HCT116 (cell line): Measurements from ENCODE around the gene GOLGA6L24. TPM values are rescaled to one million over a fixed set of nuclear protein-coding genes. Genes with fewer than 3 reads are reported as not detected.
"Not testable (repeated sequence)": the region's sequence is repeated elsewhere in the genome, so short reads cannot be mapped to it uniquely, and the experiment has no call there.

Source experiments
- ATAC-seq: fragments of 200-7000 bp; cut with Tn5 transposase; 2 replicates; pipeline ENCODE4 v1.9.1; 2020; ENCODE audit warnings: mild to moderate bottlenecking, moderate library complexity
- BruUV-seq: library from RNA; stranded (reverse); fragments of 400-500 nt; replicated peaks from 2 replicates; lab custom pipeline; 2021; lab: Mats Ljungman, UMichigan
- CTCF ChIA-PET: fragments of 300-600 bp; sonication (Branson Sonifier 250); formaldehyde crosslinking; loops from one replicate; lab custom pipeline; 2021; ENCODE audit warnings: antibody characterized with exemption; lab: Charles Lee
- POLR2A ChIA-PET: fragments of 300-600, 350-600 bp; sonication (Branson Sonifier 250); formaldehyde crosslinking; loops from one replicate; lab custom pipeline; 2021; ENCODE audit warnings: antibody characterized with exemption; lab: Charles Lee
- RAD21 ChIA-PET, 2 experiments: fragments of 300-600 bp; sonication (Branson Sonifier 250); formaldehyde crosslinking; loops; one replicate each; lab custom pipeline; 2023; ENCODE audit warnings: low total read pairs in 2 of 2; ENCODE audit not compliant: uncharacterized antibody in 2 of 2, unreplicated experiment in 2 of 2, low non-redundant PET in 1 of 2; lab: Charles Lee
- DNase-seq: peaks from one replicate; pipeline ENCODE4 v3.0.0-alpha.2; 2010; ENCODE audit warnings: low read depth, low spot score
- H2AFZ ChIP-seq: fragments of 200-600 bp; shearing (Covaris generic), sonication (generic); 2 replicates; pipeline ENCODE4 v1.6.1; 2017; ENCODE audit warnings: low read depth, mixed run types, mixed read lengths, antibody characterized with exemption, low read length; ENCODE audit not compliant: poor library complexity, severe bottlenecking
- H3K27ac ChIP-seq: 2 replicates; pipeline ENCODE4 v1.5.1; 2012; ENCODE audit warnings: low read depth, low read length
- H3K27me3 ChIP-seq: fragments of 200-600 bp; sonication (generic); 2 replicates; pipeline ENCODE4 v1.6.1; 2016; ENCODE audit warnings: mixed run types, low read length, mixed read lengths; ENCODE audit not compliant: insufficient read depth
- H3K36me3 ChIP-seq, 2 experiments: fragments of 200-500 bp in 1 of 2; fragments of 200-600 bp in 1 of 2; sonication (Bioruptor generic) in 1 of 2; sonication (generic) in 1 of 2; 2 replicates each; pipeline versions ENCODE4 v1.5.1 to v1.6.1; 2014 to 2016; ENCODE audit warnings: low read length in 2 of 2, inconsistent platforms in 1 of 2, mixed read lengths in 1 of 2, mixed run types in 1 of 2; ENCODE audit not compliant: insufficient read depth in 2 of 2, control insufficient read depth in 1 of 2
- H3K4me1 ChIP-seq, 2 experiments: fragments of 200-600 bp in 1 of 2; sonication (generic) in 1 of 2; 2 replicates each; pipeline versions ENCODE4 v1.5.1 to v1.6.1; 2012 to 2017; ENCODE audit warnings: low read length in 2 of 2, inconsistent platforms in 1 of 2, mild to moderate bottlenecking in 1 of 2, mixed read lengths in 1 of 2, mixed run types in 1 of 2, moderate library complexity in 1 of 2; ENCODE audit not compliant: insufficient read depth in 2 of 2, control insufficient read depth in 1 of 2
- H3K4me2 ChIP-seq: fragments of 200-600 bp; sonication (generic); 2 replicates; pipeline ENCODE4 v1.6.1; 2017; ENCODE audit warnings: mixed run types, low read length, mixed read lengths
- H3K4me3 ChIP-seq, 2 experiments: fragments of 200-600 bp in 1 of 2; sonication (generic) in 1 of 2; replicated peaks in 1 of 2; 2 replicates each; pipeline ENCODE4 v1.5.1; 2011 to 2016; ENCODE audit warnings: low read length in 2 of 2, control low read depth in 1 of 2, low read depth in 1 of 2, mild to moderate bottlenecking in 1 of 2, mixed read lengths in 1 of 2, mixed run types in 1 of 2
- H3K79me2 ChIP-seq: fragments of 200-600 bp; sonication (generic); 2 replicates; pipeline ENCODE4 v1.6.1; 2017; ENCODE audit warnings: mild to moderate bottlenecking, mixed run types, low read length, moderate library complexity, mixed read lengths; ENCODE audit not compliant: insufficient read depth
- H3K9ac ChIP-seq: fragments of 200-600 bp; sonication (generic); 2 replicates; pipeline ENCODE4 v1.6.1; 2016; ENCODE audit warnings: low read length, mixed read lengths
- H3K9me2 ChIP-seq: fragments of 200-600 bp; sonication (generic), shearing (Covaris generic); 2 replicates; pipeline ENCODE4 v1.6.1; 2017; ENCODE audit warnings: mixed run types, mild to moderate bottlenecking, moderate library complexity; ENCODE audit not compliant: insufficient read depth
- H3K9me3 ChIP-seq, 2 experiments: fragments of 200-500 bp in 1 of 2; fragments of 200-600 bp in 1 of 2; sonication (Bioruptor generic) in 1 of 2; sonication (generic) in 1 of 2; 2 replicates each; pipeline ENCODE4 v1.6.1; 2014 to 2017; ENCODE audit warnings: low read length in 2 of 2, mixed read lengths in 2 of 2, inconsistent platforms in 1 of 2, low read depth in 1 of 2, mild to moderate bottlenecking in 1 of 2, mixed run types in 1 of 2, moderate library complexity in 1 of 2; ENCODE audit not compliant: control insufficient read depth in 1 of 2, insufficient read depth in 1 of 2
- H4K20me1 ChIP-seq: fragments of 200-600 bp; sonication (generic), shearing (Covaris generic); 2 replicates; pipeline ENCODE4 v1.6.1; 2017; ENCODE audit warnings: mixed run types, mild to moderate bottlenecking, moderate library complexity; ENCODE audit not compliant: insufficient read depth
- intact Hi-C: fragments of 100-400 bp; cut with micrococcal nuclease; formaldehyde crosslinking; loops from 2 replicates; pipeline ENCODE4 v1.10.0; 2022
- total RNA-seq: library from RNA; stranded (reverse); gene quantifications from one replicate; pipeline ENCODE4 v1.2.1, GENCODE V29; 2021; ENCODE audit not compliant: unreplicated experiment

The GOLGA6L24 gene
- total RNA-seq, 1 experiment from 2014 or later = not detected

GRCh38 chr15:28316958-28317357 is 40.9 kb downstream of the GOLGA6L24 start:
- H3K36me3 ChIP-seq, H3K9me2 ChIP-seq, H3K4me1 ChIP-seq, RAD21 ChIA-PET, H3K9ac ChIP-seq, H3K4me2 ChIP-seq, DNase-seq, BruUV-seq, H4K20me1 ChIP-seq, H3K4me3 ChIP-seq, POLR2A ChIA-PET, ATAC-seq, intact Hi-C loops, CTCF ChIA-PET, H3K27ac ChIP-seq, H3K27me3 ChIP-seq, H2AFZ ChIP-seq, H3K9me3 ChIP-seq: not testable (repeated sequence)
- H3K79me2 ChIP-seq = peaks cover 43% of the 10 kb centered on the region

GRCh38 chr15:28310454-28310853 is 47.4 kb downstream of the GOLGA6L24 start:
- CTCF ChIA-PET, H3K9ac ChIP-seq, H3K4me2 ChIP-seq, DNase-seq, H3K9me2 ChIP-seq, H3K4me3 ChIP-seq, H3K27ac ChIP-seq, H3K9me3 ChIP-seq, H3K4me1 ChIP-seq, intact Hi-C loops, POLR2A ChIA-PET, H2AFZ ChIP-seq, H3K36me3 ChIP-seq, H3K27me3 ChIP-seq, H4K20me1 ChIP-seq, BruUV-seq, ATAC-seq, RAD21 ChIA-PET: not testable (repeated sequence)
- peaks cover 13% of the 10 kb centered on the region for H3K79me2 ChIP-seq

GRCh38 chr15:28308718-28309117 is 49.2 kb downstream of the GOLGA6L24 start:
- H3K27ac ChIP-seq, H3K27me3 ChIP-seq, ATAC-seq, CTCF ChIA-PET, H3K9me2 ChIP-seq, DNase-seq, H3K9ac ChIP-seq, H3K79me2 ChIP-seq, RAD21 ChIA-PET, H3K36me3 ChIP-seq, H3K9me3 ChIP-seq, H4K20me1 ChIP-seq, H2AFZ ChIP-seq, H3K4me2 ChIP-seq, BruUV-seq, H3K4me3 ChIP-seq, POLR2A ChIA-PET, intact Hi-C loops, H3K4me1 ChIP-seq: not testable (repeated sequence)

Other genes starting within 250 kb of the GOLGA6L24 start
- 55.5 TPM for gene HERC2, start 35.9 kb downstream of the GOLGA6L24 start, total RNA-seq
- not detected for gene GOLGA8F, start 20.6 kb upstream of the GOLGA6L24 start, total RNA-seq
- not detected for gene GOLGA8G, start 174.9 kb upstream of the GOLGA6L24 start, total RNA-seq
- gene GOLGA6L25, start 195.5 kb upstream of the GOLGA6L24 start, total RNA-seq = not detected